ENCODE measurements around the gene CCDC91.

Gene CCDC91

DNA sequence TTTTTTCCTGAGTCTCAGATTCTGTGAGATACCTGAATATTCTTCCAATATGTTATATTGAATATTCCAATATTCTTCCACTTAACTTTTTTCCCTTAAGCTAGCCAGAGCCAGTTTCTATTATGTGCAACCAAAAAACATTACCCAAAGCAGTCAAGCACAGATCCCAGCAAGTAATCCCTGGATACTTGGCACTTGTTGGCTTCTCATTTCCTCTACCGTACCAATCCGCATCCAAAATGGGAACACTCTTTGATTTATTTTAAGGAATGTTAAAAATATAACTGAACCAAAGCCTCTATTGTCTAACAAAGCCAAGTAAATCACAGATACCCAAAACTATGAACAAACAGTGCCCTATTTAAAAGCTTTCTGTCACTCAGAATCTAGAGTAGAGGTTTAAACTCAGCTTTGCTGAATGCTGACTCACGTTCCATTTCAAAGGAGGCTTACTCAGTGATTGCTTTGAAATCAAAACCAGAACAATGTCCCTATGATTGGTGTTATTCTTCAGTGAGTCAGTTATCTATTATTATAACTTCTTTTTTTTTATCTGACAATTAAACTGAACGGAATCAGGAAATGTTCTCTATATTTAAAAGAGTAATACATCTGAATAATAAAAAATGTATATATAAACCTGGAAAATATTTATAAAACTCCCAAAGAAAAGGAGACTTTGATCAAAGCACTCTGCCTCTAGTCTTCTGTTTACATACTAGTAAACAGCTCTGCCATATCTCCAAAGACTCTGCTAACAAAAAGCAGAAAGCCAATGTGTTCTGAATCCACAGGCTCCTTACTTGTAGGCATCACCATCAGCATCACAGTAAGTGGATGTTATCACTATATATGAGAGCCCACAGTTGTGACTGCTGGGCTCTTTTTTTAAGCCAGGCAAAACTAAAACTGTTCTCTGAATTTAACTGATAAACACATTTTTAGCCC, 360.8 kb downstream of the CCDC91 start:
- TF ChIP-seq ZNF132 (tag by site-specific recombination; IDR thresholded peaks at IDR 0.05; ENCODE audit: borderline replicate concordance), result no peak
- no peak for TF ChIP-seq ZNF792 (tag by site-specific recombination; IDR thresholded peaks at IDR 0.05)
- TF ChIP-seq, protein P1, sequence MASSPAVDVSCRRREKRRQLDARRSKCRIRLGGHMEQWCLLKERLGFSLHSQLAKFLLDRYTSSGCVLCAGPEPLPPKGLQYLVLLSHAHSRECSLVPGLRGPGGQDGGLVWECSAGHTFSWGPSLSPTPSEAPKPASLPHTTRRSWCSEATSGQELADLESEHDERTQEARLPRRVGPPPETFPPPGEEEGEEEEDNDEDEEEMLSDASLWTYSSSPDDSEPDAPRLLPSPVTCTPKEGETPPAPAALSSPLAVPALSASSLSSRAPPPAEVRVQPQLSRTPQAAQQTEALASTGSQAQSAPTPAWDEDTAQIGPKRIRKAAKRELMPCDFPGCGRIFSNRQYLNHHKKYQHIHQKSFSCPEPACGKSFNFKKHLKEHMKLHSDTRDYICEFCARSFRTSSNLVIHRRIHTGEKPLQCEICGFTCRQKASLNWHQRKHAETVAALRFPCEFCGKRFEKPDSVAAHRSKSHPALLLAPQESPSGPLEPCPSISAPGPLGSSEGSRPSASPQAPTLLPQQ (tag by site-specific recombination; IDR thresholded peaks at IDR 0.05), result no peak
- TF ChIP-seq YY2 (tag by site-specific recombination; IDR thresholded peaks at IDR 0.05), result no peak
- ChIA-PET CTCF (no interaction called here), POLR2A (no interaction called here)
- Histone ChIP-seq H3K4me3 (ENCODE audit: low read depth, low read length) (no peak overlapping the region), H3K9me3 (ENCODE audit: control insufficient read depth, insufficient read depth, low read depth, low read length) (no peaks in the 10 kb centered on the region), H3K4me1 (ENCODE audit: control insufficient read depth, insufficient read depth, low read length) (no peaks in the 10 kb centered on the region), H3K27ac (ENCODE audit: extremely low read depth, low read depth, low read length) (no peak overlapping the region), H3K36me3 (ENCODE audit: control insufficient read depth in 2 of 2, insufficient read depth in 1 of 2, low read length in 2 of 2) (no peaks in the 10 kb centered on the region)

DNA sequence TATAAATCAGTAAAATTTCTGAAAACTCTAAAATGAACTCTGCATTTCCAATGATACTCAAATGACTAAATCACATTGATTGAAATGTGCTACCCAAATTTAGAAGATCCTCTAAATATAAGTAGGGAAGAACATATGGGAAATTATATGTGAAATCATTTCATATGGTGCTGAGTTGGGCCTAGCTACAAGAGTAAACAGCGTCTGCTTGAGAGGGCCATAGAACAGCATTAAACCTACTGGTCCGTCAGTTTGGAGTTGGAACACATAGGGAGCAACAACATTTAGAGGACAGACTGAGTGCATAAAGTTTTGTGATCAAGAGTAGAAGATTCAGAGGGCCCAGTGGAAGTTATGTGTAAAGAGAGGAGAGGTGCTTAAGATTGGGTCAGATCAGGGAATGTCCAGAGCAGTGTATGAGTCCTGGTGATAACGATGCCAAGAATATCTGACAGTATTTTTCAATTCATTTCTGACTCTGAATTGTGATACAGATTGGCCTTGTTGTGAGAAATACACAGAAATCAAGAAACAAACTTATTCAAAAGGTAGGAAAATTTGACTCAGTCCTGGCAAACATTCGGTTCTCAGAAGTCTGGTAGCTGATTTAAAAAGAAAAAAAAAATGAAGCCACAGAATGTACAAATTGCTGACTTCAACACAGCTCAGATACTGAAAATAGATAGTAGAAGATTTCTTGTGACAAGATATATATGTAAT, 362.2 kb downstream of the CCDC91 start:
- Histone ChIP-seq H3K4me1 (ENCODE audit: control insufficient read depth, insufficient read depth, low read length) (no peaks in the 10 kb centered on the region), H3K36me3 (ENCODE audit: control insufficient read depth in 2 of 2, insufficient read depth in 1 of 2, low read length in 2 of 2) (no peaks in the 10 kb centered on the region), H3K27ac (ENCODE audit: extremely low read depth, low read depth, low read length) (no peak overlapping the region), H3K9me3 (ENCODE audit: control insufficient read depth, insufficient read depth, low read depth, low read length) (no peaks in the 10 kb centered on the region), H3K4me3 (ENCODE audit: low read depth, low read length) (no peak overlapping the region)
- CTCF ChIA-PET, result interaction anchor here (0.9 kb wide), 1 partner anchor 519 kb away, joined by 3 read pairs; no protein-coding TSS in a partner anchor
- TF ChIP-seq, protein P2, sequence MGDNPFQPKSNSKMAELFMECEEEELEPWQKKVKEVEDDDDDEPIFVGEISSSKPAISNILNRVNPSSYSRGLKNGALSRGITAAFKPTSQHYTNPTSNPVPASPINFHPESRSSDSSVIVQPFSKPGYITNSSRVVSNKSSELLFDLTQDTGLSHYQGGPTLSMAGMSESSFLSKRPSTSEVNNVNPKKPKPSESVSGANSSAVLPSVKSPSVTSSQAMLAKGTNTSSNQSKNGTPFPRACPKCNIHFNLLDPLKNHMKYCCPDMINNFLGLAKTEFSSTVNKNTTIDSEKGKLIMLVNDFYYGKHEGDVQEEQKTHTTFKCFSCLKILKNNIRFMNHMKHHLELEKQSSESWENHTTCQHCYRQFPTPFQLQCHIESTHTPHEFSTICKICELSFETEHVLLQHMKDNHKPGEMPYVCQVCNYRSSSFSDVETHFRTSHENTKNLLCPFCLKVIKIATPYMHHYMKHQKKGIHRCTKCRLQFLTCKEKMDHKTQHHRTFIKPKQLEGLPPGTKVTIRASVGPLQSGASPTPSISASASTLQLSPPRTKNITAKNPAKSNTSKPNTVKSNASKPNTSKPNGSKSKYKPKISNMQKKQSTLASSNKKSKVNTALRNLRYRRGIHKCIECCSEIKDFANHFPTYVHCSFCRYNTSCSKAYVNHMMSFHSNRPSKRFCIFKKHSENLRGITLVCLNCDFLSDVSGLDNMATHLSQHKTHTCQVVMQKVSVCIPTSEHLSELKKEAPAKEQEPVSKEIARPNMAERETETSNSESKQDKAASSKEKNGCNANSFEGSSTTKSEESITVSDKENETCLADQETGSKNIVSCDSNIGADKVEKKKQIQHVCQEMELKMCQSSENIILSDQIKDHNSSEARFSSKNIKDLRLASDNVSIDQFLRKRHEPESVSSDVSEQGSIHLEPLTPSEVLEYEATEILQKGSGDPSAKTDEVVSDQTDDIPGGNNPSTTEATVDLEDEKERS (tag by site-specific recombination; IDR thresholded peaks at IDR 0.05), result no peak
- TF ChIP-seq ZNF560 (tag by site-specific recombination; IDR thresholded peaks at IDR 0.05; ENCODE audit: borderline replicate concordance) (no peak), ZNF514 (tag by site-specific recombination; IDR thresholded peaks at IDR 0.05) (no peak), ZNF701 (tag by site-specific recombination; IDR thresholded peaks at IDR 0.05) (no peak), SETDB1 (IDR thresholded peaks at IDR 0.05; ENCODE audit: insufficient read length, low read length) (no peak), ZNF335 (tag by site-specific recombination; conservative IDR thresholded peaks at IDR 0.05) (no peak), ZNF624 (tag by site-specific recombination; IDR thresholded peaks at IDR 0.05) (no peak), SALL2 (tag by site-specific recombination; IDR thresholded peaks at IDR 0.05; ENCODE audit: borderline replicate concordance) (no peak), GLIS2 (tag by site-specific recombination; IDR thresholded peaks at IDR 0.05) (no peak), SCRT1 (tag by site-specific recombination; IDR thresholded peaks at IDR 0.05; ENCODE audit: borderline replicate concordance) (no peak)
- TF ChIP-seq, protein P3, sequence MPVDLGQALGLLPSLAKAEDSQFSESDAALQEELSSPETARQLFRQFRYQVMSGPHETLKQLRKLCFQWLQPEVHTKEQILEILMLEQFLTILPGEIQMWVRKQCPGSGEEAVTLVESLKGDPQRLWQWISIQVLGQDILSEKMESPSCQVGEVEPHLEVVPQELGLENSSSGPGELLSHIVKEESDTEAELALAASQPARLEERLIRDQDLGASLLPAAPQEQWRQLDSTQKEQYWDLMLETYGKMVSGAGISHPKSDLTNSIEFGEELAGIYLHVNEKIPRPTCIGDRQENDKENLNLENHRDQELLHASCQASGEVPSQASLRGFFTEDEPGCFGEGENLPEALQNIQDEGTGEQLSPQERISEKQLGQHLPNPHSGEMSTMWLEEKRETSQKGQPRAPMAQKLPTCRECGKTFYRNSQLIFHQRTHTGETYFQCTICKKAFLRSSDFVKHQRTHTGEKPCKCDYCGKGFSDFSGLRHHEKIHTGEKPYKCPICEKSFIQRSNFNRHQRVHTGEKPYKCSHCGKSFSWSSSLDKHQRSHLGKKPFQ (tag by site-specific recombination; IDR thresholded peaks at IDR 0.05), result no peak
- TF ChIP-seq, protein P4, sequence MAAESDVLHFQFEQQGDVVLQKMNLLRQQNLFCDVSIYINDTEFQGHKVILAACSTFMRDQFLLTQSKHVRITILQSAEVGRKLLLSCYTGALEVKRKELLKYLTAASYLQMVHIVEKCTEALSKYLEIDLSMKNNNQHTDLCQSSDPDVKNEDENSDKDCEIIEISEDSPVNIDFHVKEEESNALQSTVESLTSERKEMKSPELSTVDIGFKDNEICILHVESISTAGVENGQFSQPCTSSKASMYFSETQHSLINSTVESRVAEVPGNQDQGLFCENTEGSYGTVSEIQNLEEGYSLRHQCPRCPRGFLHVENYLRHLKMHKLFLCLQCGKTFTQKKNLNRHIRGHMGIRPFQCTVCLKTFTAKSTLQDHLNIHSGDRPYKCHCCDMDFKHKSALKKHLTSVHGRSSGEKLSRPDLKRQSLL (tag by site-specific recombination; IDR thresholded peaks at IDR 0.05), result no peak
- TF ChIP-seq, protein P1 (tag by site-specific recombination; IDR thresholded peaks at IDR 0.05), result no peak
- POLR2A ChIA-PET, result no interaction called here

Data from HEK293 (cell line).